HepG2 (cell line): ENCODE data around the gene AHSG. TPM values are rescaled to one million over a fixed set of nuclear protein-coding genes. Genes with fewer than 3 reads are reported as not detected.

Source experiments
- AGO1 ChIP-seq: fragments of 200-400 bp; formaldehyde crosslinking; IDR thresholded peaks from 2 replicates; pipeline ENCODE4 v1.6.1; 2017; ENCODE audit warnings: mild to moderate bottlenecking, low read depth, low read length, moderate library complexity; ENCODE audit not compliant: poor library complexity, severe bottlenecking
- ARNT2 ChIP-seq: sonication (generic); formaldehyde crosslinking; IDR thresholded peaks from 2 replicates; pipeline ENCODE4 v1.8.0; 2022; ENCODE audit warnings: mild to moderate bottlenecking, low read depth, missing genetic modification reagents, moderate library complexity
- EHMT2 ChIP-seq: fragments of 200-600 bp; sonication (generic); IDR thresholded peaks from 2 replicates; pipeline ENCODE4 v1.7.0; 2017; ENCODE audit warnings: antibody characterized with exemption, low read depth, low read length, borderline replicate concordance
- IRF9 ChIP-seq: sonication (generic); formaldehyde crosslinking; IDR thresholded peaks from 2 replicates; pipeline ENCODE4 v1.8.0; 2022; ENCODE audit warnings: missing genetic modification reagents, mild to moderate bottlenecking, borderline replicate concordance
- JARID2 ChIP-seq: sonication (generic); formaldehyde crosslinking; IDR thresholded peaks from 2 replicates; pipeline ENCODE4 v1.8.1; 2023; ENCODE audit warnings: missing genetic modification reagents, inconsistent platforms; ENCODE audit not compliant: insufficient replicate concordance
- MTA1 ChIP-seq: sonication (generic); formaldehyde crosslinking; IDR thresholded peaks from 2 replicates; pipeline ENCODE4 v1.4.0; 2020; ENCODE audit warnings: missing genetic modification reagents, mild to moderate bottlenecking, borderline replicate concordance
- POLR2AphosphoS2 ChIP-seq: IDR thresholded peaks from 2 replicates; pipeline ENCODE4 v1.6.1; 2011; ENCODE audit warnings: low read depth, low read length, improper control_type of control experiment
- RBM22 ChIP-seq: fragments of 200-400 bp; formaldehyde crosslinking; optimal IDR thresholded peaks from 2 replicates; pipeline ENCODE3; 2017; ENCODE audit warnings: mild to moderate bottlenecking, low read length, moderate library complexity
- RORA ChIP-seq: sonication (generic); formaldehyde crosslinking; IDR thresholded peaks from 2 replicates; pipeline ENCODE4 v1.5.0; 2020; ENCODE audit warnings: mild to moderate bottlenecking, missing genetic modification reagents, moderate library complexity
- TEF ChIP-seq: sonication (generic); formaldehyde crosslinking; IDR thresholded peaks from 2 replicates; pipeline ENCODE4 v1.5.0; 2020; ENCODE audit warnings: missing genetic modification reagents
- THAP9 ChIP-seq: sonication (generic); formaldehyde crosslinking; IDR thresholded peaks from 2 replicates; pipeline ENCODE4; 2020; ENCODE audit warnings: missing genetic modification reagents, mild to moderate bottlenecking, borderline replicate concordance
- ZBTB1 ChIP-seq: sonication (generic); formaldehyde crosslinking; IDR thresholded peaks from 2 replicates; pipeline ENCODE4 v1.4.0; 2020; ENCODE audit warnings: missing genetic modification reagents, borderline replicate concordance
- ZBTB7A ChIP-seq: sonication (generic); formaldehyde crosslinking; IDR thresholded peaks from 2 replicates; pipeline ENCODE4 v1.8.0; 2022; ENCODE audit warnings: mild to moderate bottlenecking, missing genetic modification reagents
- ZFP62 ChIP-seq: sonication (generic); formaldehyde crosslinking; IDR thresholded peaks from 2 replicates; pipeline ENCODE4 v1.4.0; 2020; ENCODE audit warnings: missing genetic modification reagents
- ZNF260 ChIP-seq: sonication (generic); formaldehyde crosslinking; IDR thresholded peaks from 2 replicates; pipeline ENCODE4 v1.4.0; 2020; ENCODE audit warnings: missing genetic modification reagents, low read depth, mild to moderate bottlenecking, borderline replicate concordance
- ZNF510 ChIP-seq: sonication (generic); formaldehyde crosslinking; IDR thresholded peaks from 2 replicates; pipeline ENCODE4 v1.4.0; 2020; ENCODE audit warnings: low read depth, mild to moderate bottlenecking, missing genetic modification reagents
- ZNF564 ChIP-seq: sonication (generic); formaldehyde crosslinking; IDR thresholded peaks from 2 replicates; pipeline ENCODE4 v1.8.1; 2023; ENCODE audit warnings: mild to moderate bottlenecking, missing genetic modification reagents
- ZNF660 ChIP-seq: sonication (generic); formaldehyde crosslinking; IDR thresholded peaks from 2 replicates; pipeline ENCODE4 v1.5.1; 2020; ENCODE audit warnings: mild to moderate bottlenecking, low read depth, missing genetic modification reagents, borderline replicate concordance
- ZNF672 ChIP-seq: sonication (generic); formaldehyde crosslinking; IDR thresholded peaks from 2 replicates; pipeline ENCODE4 v1.8.1; 2022; ENCODE audit warnings: missing genetic modification reagents
- polyA plus RNA-seq, 8 experiments: library from polyadenylated mRNA; depleted of rRNA in 3 of 8; stranded (reverse) in 7 of 8; unstranded in 1 of 8; fragments of >200 nt; fragmentation: Illumina TruSeq in 4 of 8; extraction: Trizol in 4 of 8; gene quantifications; 2 replicates each; pipeline versions ENCODE4 v1.2.1 to v1.2.3, GENCODE V29; 2011 to 2016; ENCODE audit warnings: low read depth in 4 of 8, missing spikeins in 1 of 8, mixed read lengths in 1 of 8; ENCODE audit not compliant: insufficient read depth in 1 of 8
- total RNA-seq, 5 experiments: library from RNA; depleted of rRNA; stranded (reverse); fragments of >200 nt; fragmentation: Illumina TruSeq; extraction: Trizol; gene quantifications; 2 replicates each; pipeline ENCODE4 v1.2.3, GENCODE V29; 2016; ENCODE audit warnings: low read depth in 1 of 5
- TF ChIP-seq, protein P1 (sequence below): sonication (generic); formaldehyde crosslinking; IDR thresholded peaks from 2 replicates; pipeline ENCODE4 v1.5.0; 2020; ENCODE audit warnings: mild to moderate bottlenecking, missing genetic modification reagents, moderate library complexity

The AHSG gene
- total and polyA plus RNA-seq, 2 of the 13 experiments (the other 11 are each of a cell fraction or from before 2014, with no cell fraction given): 2,043 to 19,152 TPM

DNA sequence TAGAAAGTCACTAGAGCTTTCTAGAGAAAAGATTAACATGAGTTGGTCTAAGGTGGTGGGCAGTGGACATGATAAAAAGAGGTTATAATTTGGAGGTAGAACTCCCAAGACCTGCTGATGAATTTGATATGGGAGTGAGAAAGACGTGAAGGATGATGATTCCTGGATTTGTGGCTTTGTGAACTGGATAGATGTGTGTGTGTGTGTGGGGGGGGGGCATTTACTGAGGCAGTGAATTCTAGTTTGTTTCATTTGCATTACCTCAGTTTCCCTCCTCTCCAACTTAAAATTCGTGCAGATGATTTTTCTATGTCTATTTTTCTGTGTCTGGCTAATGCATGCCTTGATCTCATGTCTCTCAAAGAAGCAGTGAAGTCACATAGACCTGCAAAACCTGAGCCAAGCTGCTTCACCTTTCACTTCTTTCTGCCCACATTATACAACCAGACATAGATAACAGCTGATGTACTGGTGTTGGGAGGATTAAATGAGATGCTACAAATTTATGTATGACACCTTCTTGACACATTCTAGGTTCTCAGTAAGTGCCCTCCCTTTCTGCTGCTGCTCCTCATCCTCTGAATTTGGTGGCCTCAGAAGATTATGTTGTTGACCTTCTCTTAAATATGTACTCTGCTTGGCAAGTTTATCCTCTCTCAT, 9.9 kb downstream of the AHSG start (continued):
- TF ChIP-seq RORA (no peak), IRF9 (CRISPR knock-in tag) (no peak), POLR2AphosphoS2 (no peak), EHMT2 (no peak), ZNF672 (CRISPR knock-in tag) (no peak), ZBTB1 (CRISPR knock-in tag) (no peak), ARNT2 (CRISPR knock-in tag) (no peak; the same call in 1 of the 2 replicates), RBM22 (peak; percentile 18), ZNF260 (CRISPR knock-in tag) (no peak), ZNF510 (CRISPR knock-in tag) (no peak), AGO1 (peak; percentile 97), ZFP62 (CRISPR knock-in tag) (no peak), MTA1 (CRISPR knock-in tag) (no peak), TEF (CRISPR knock-in tag) (no peak), ZNF660 (CRISPR knock-in tag) (no peak), ZNF564 (CRISPR knock-in tag) (no peak), ZBTB7A (CRISPR knock-in tag) (no peak), JARID2 (CRISPR knock-in tag) (no peak), THAP9 (CRISPR knock-in tag) (no peak)
- TF ChIP-seq, protein P1, sequence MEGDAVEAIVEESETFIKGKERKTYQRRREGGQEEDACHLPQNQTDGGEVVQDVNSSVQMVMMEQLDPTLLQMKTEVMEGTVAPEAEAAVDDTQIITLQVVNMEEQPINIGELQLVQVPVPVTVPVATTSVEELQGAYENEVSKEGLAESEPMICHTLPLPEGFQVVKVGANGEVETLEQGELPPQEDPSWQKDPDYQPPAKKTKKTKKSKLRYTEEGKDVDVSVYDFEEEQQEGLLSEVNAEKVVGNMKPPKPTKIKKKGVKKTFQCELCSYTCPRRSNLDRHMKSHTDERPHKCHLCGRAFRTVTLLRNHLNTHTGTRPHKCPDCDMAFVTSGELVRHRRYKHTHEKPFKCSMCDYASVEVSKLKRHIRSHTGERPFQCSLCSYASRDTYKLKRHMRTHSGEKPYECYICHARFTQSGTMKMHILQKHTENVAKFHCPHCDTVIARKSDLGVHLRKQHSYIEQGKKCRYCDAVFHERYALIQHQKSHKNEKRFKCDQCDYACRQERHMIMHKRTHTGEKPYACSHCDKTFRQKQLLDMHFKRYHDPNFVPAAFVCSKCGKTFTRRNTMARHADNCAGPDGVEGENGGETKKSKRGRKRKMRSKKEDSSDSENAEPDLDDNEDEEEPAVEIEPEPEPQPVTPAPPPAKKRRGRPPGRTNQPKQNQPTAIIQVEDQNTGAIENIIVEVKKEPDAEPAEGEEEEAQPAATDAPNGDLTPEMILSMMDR (CRISPR knock-in tag): no peak
